ENCODE data around the gene SCAPER.

- TF ChIP-seq EZH2 (IDR thresholded peaks at IDR 0.05; ENCODE audit: borderline replicate concordance, insufficient read depth, low read depth, low read length, poor library complexity, severe bottlenecking) = no peak
- no peak for TF ChIP-seq CTCF (IDR thresholded peaks at IDR 0.05)
These were observed 279.9 kb downstream of the SCAPER start for GRCh38 chr15:76625267-76625666.
